Occipital lobe (tissue), 2 donors: Measurements from ENCODE around the gene PKN2. TPM values are rescaled to one million over a fixed set of nuclear protein-coding genes. Genes with fewer than 3 reads are reported as not detected.

Source experiments
- DNase-seq: peaks from one replicate; lab custom pipeline; 2025; lab: John Stamatoyannopoulos, UW
- total RNA-seq: library from RNA; depleted of rRNA; stranded (reverse); fragments of >200 nt; gene quantifications from one replicate; pipeline ENCODE4 v1.2.3, GENCODE V29; 2014

Gene PKN2
- total RNA-seq, 1 donor from 2014 or later = 67.4 TPM

GRCh38 chr1:88731475-88732269 lies 47.6 kb downstream of the PKN2 start:
- DNase-seq = no peak

- no peak for DNase-seq
Observed at GRCh38 chr1:88735382-88735781, 51.3 kb downstream of the PKN2 start.

GRCh38 chr1:88735909-88736308 lies 51.8 kb downstream of the PKN2 start:
- DNase-seq = no peak

GRCh38 chr1:88736633-88737248 lies 52.7 kb downstream of the PKN2 start:
- no peak for DNase-seq

- no peak for DNase-seq
Observed at GRCh38 chr1:88737338-88737927, 53.4 kb downstream of the PKN2 start.

GRCh38 chr1:88740784-88741183 lies 56.7 kb downstream of the PKN2 start:
- no peak for DNase-seq

GRCh38 chr1:88741413-88741812 lies 57.3 kb downstream of the PKN2 start:
- no peak for DNase-seq

- DNase-seq = no peak
Observed at GRCh38 chr1:88742531-88742930, 58.5 kb downstream of the PKN2 start.

- no peak for DNase-seq
Observed at GRCh38 chr1:88744142-88744541, 60.1 kb downstream of the PKN2 start.

- DNase-seq = no peak
Observed at GRCh38 chr1:88746916-88747315, 62.8 kb downstream of the PKN2 start.

GRCh38 chr1:88751714-88752113 lies 67.6 kb downstream of the PKN2 start:
- no peak for DNase-seq

GRCh38 chr1:88753506-88753905 lies 69.4 kb downstream of the PKN2 start:
- DNase-seq = no peak

- DNase-seq = no peak
Observed at GRCh38 chr1:88763649-88764406, 79.8 kb downstream of the PKN2 start.

GRCh38 chr1:88768187-88768586 lies 84.1 kb downstream of the PKN2 start:
- no peak for DNase-seq

GRCh38 chr1:88768816-88769215 lies 84.7 kb downstream of the PKN2 start:
- no peak for DNase-seq

- no peak for DNase-seq
Observed at GRCh38 chr1:88773540-88774150, 89.6 kb downstream of the PKN2 start.

- DNase-seq = no peak
Observed at GRCh38 chr1:88774151-88774556, 90.1 kb downstream of the PKN2 start.

- DNase-seq = no peak
Observed at GRCh38 chr1:88777604-88778149, 93.6 kb downstream of the PKN2 start.

- DNase-seq = no peak
Observed at GRCh38 chr1:88779880-88780279, 95.8 kb downstream of the PKN2 start.

- DNase-seq = no peak
Observed at GRCh38 chr1:88780485-88780884, 96.4 kb downstream of the PKN2 start.

- no peak for DNase-seq
Observed at GRCh38 chr1:88783145-88783544, 99.1 kb downstream of the PKN2 start.
